Measurements from ENCODE around the gene CRYBG3.

The CRYBG3 gene

GRCh38 chr3:97835761-97836160, 13.9 kb downstream of the CRYBG3 start:
- H3K79me2 ChIP-seq (ENCODE audit: insufficient read depth, low read length), result peaks cover 3% of the 10 kb centered on the region; the same call in 1 of the 2 replicates
- H2AFZ ChIP-seq (ENCODE audit: low read depth, low read length), result no peak overlapping the region
- H3K9me3 ChIP-seq (ENCODE audit: insufficient read depth, low read length, severe bottlenecking), result no peaks in the 10 kb centered on the region
- H3K27me3 ChIP-seq (ENCODE audit: insufficient read depth, low read length, poor library complexity), result no peaks in the 10 kb centered on the region
- no peak for DNase-seq
- H3K4me2 ChIP-seq (ENCODE audit: insufficient read depth, low read length), result no peak overlapping the region
- TF ChIP-seq CTCF (IDR thresholded peaks at IDR 0.05; ENCODE audit: borderline replicate concordance, extremely low read depth, low read length, poor library complexity, severe bottlenecking), result no peak
- TF ChIP-seq EZH2 (IDR thresholded peaks at IDR 0.05; ENCODE audit: borderline replicate concordance, low read depth, low read length, severe bottlenecking), result no peak
- ATAC-seq (ENCODE audit: insufficient read depth, low read depth), result no peak
- H3K36me3 ChIP-seq (ENCODE audit: insufficient read depth, low read length), result no peaks in the 10 kb centered on the region
- H3K27ac ChIP-seq (ENCODE audit: low read length), result no peak overlapping the region
- no peak overlapping the region for H3K4me3 ChIP-seq (ENCODE audit: low read depth in 1 of 2, low read length in 2 of 2)
- no peaks in the 10 kb centered on the region for H3K4me1 ChIP-seq (ENCODE audit: insufficient read depth, low read length)
- no peak overlapping the region for H3K9ac ChIP-seq (ENCODE audit: low read depth, low read length)
- no peaks in the 10 kb centered on the region for H4K20me1 ChIP-seq (ENCODE audit: insufficient read depth, low read length)

- Histone ChIP-seq H4K20me1 (ENCODE audit: insufficient read depth, low read length) (no peaks in the 10 kb centered on the region), H3K36me3 (ENCODE audit: insufficient read depth, low read length) (no peaks in the 10 kb centered on the region), H3K4me1 (ENCODE audit: insufficient read depth, low read length) (no peaks in the 10 kb centered on the region), H3K27me3 (ENCODE audit: insufficient read depth, low read length, poor library complexity) (no peaks in the 10 kb centered on the region), H2AFZ (ENCODE audit: low read depth, low read length) (no peak overlapping the region), H3K9me3 (ENCODE audit: insufficient read depth, low read length, severe bottlenecking) (no peaks in the 10 kb centered on the region), H3K9ac (ENCODE audit: low read depth, low read length) (no peak overlapping the region), H3K4me2 (ENCODE audit: insufficient read depth, low read length) (no peak overlapping the region), H3K79me2 (ENCODE audit: insufficient read depth, low read length) (peaks cover 3% of the 10 kb centered on the region; the same call in 1 of the 2 replicates), H3K27ac (ENCODE audit: low read length) (no peak overlapping the region), H3K4me3 (ENCODE audit: low read depth in 1 of 2, low read length in 2 of 2) (no peak overlapping the region)
- DNase-seq (no peak), ATAC-seq (ENCODE audit: insufficient read depth, low read depth) (no peak)
- no peak for TF ChIP-seq CTCF (IDR thresholded peaks at IDR 0.05; ENCODE audit: borderline replicate concordance, extremely low read depth, low read length, poor library complexity, severe bottlenecking)
- no peak for TF ChIP-seq EZH2 (IDR thresholded peaks at IDR 0.05; ENCODE audit: borderline replicate concordance, low read depth, low read length, severe bottlenecking)
Measured at GRCh38 chr3:97838393-97838792, 16.6 kb downstream of the CRYBG3 start.

- Histone ChIP-seq H3K9me3 (ENCODE audit: insufficient read depth, low read length, severe bottlenecking) (no peaks in the 10 kb centered on the region), H3K9ac (ENCODE audit: low read depth, low read length) (no peak overlapping the region), H2AFZ (ENCODE audit: low read depth, low read length) (no peak overlapping the region), H3K27ac (ENCODE audit: low read length) (no peak overlapping the region), H3K79me2 (ENCODE audit: insufficient read depth, low read length) (peaks cover 3% of the 10 kb centered on the region; the same call in 1 of the 2 replicates), H3K27me3 (ENCODE audit: insufficient read depth, low read length, poor library complexity) (no peaks in the 10 kb centered on the region), H3K4me2 (ENCODE audit: insufficient read depth, low read length) (no peak overlapping the region), H4K20me1 (ENCODE audit: insufficient read depth, low read length) (no peaks in the 10 kb centered on the region), H3K4me3 (ENCODE audit: low read depth in 1 of 2, low read length in 2 of 2) (no peak overlapping the region), H3K36me3 (ENCODE audit: insufficient read depth, low read length) (no peaks in the 10 kb centered on the region), H3K4me1 (ENCODE audit: insufficient read depth, low read length) (no peaks in the 10 kb centered on the region)
- no peak for DNase-seq
- no peak for ATAC-seq (ENCODE audit: insufficient read depth, low read depth)
- TF ChIP-seq CTCF (IDR thresholded peaks at IDR 0.05; ENCODE audit: borderline replicate concordance, extremely low read depth, low read length, poor library complexity, severe bottlenecking), result no peak
- TF ChIP-seq EZH2 (IDR thresholded peaks at IDR 0.05; ENCODE audit: borderline replicate concordance, low read depth, low read length, severe bottlenecking), result no peak
Measured at GRCh38 chr3:97839944-97840343, 18.1 kb downstream of the CRYBG3 start.

GRCh38 chr3:97841304-97841703, 19.5 kb downstream of the CRYBG3 start:
- no peaks in the 10 kb centered on the region for H4K20me1 ChIP-seq (ENCODE audit: insufficient read depth, low read length)
- DNase-seq, result no peak

More at GRCh38 chr3:97841304-97841703, 19.5 kb downstream of the CRYBG3 start:
- H3K27ac ChIP-seq (ENCODE audit: low read length), result no peak overlapping the region
- no peak overlapping the region for H3K9ac ChIP-seq (ENCODE audit: low read depth, low read length)
- no peak overlapping the region for H3K4me3 ChIP-seq (ENCODE audit: low read depth in 1 of 2, low read length in 2 of 2)
- TF ChIP-seq EZH2 (IDR thresholded peaks at IDR 0.05; ENCODE audit: borderline replicate concordance, low read depth, low read length, severe bottlenecking) (no peak), CTCF (IDR thresholded peaks at IDR 0.05; ENCODE audit: borderline replicate concordance, extremely low read depth, low read length, poor library complexity, severe bottlenecking) (no peak)
- H3K79me2 ChIP-seq (ENCODE audit: insufficient read depth, low read length), result no peaks in the 10 kb centered on the region
- no peaks in the 10 kb centered on the region for H3K4me1 ChIP-seq (ENCODE audit: insufficient read depth, low read length)
- no peak overlapping the region for H2AFZ ChIP-seq (ENCODE audit: low read depth, low read length)
- H3K9me3 ChIP-seq (ENCODE audit: insufficient read depth, low read length, severe bottlenecking), result no peaks in the 10 kb centered on the region
- no peaks in the 10 kb centered on the region for H3K36me3 ChIP-seq (ENCODE audit: insufficient read depth, low read length)
- H3K4me2 ChIP-seq (ENCODE audit: insufficient read depth, low read length), result no peak overlapping the region
- no peaks in the 10 kb centered on the region for H3K27me3 ChIP-seq (ENCODE audit: insufficient read depth, low read length, poor library complexity)
- no peak for ATAC-seq (ENCODE audit: insufficient read depth, low read depth)
